ENCODE measurements around the gene CWC27.
"Not testable (repeated sequence)": the region's sequence is repeated elsewhere in the genome, so short reads cannot be mapped to it uniquely, and the experiment has no call there.

CWC27 gene

GRCh38 chr5:64930672-64931318 is 162.1 kb downstream of the CWC27 start:
- DNase-seq = no peak

GRCh38 chr5:64939422-64939771 is 170.7 kb downstream of the CWC27 start:
- DNase-seq = not testable (repeated sequence)

GRCh38 chr5:64939772-64940510 is 171.2 kb downstream of the CWC27 start:
- no peak for DNase-seq

DNA sequence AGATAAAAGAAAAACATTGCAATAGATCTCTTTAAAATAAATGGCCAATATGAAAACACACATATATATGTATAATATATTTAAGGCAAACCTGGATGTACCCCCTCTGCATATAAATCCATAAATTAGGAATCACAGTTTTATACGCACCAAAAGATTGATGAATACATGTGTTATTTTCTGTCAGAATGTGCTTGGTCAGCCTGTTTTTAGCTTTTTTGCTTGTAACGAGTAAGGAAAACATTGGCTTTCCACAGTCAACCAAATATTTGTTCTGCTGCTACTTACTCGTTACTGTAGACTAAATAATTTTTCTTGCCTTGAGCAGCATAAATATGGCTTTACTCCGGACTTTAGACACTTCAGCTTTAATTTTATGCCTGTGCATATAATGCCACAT is 173.7 kb downstream of the CWC27 start:
- DNase-seq = no peak

DNA sequence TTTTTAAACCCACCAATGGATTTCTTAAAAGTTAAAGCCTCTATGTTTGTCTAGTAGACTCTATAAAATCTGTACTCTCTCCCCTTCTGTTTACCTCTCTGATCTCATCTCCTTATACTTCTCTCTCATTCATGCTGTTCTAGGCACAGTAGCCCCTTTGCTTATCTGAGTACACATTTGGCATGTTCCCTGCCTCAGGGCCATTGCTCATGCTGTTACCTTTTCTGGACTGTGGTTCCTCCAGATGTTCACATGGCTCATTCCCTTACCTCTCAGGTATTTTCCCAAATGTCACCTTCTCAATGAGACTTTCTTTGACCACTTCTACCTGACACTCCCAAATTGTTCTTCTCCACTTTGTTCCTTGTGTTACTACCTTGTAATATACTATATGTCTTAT is 176.1 kb downstream of the CWC27 start:
- no peak for DNase-seq

GRCh38 chr5:64947031-64947430 is 178.3 kb downstream of the CWC27 start:
- no peak for DNase-seq

DNA sequence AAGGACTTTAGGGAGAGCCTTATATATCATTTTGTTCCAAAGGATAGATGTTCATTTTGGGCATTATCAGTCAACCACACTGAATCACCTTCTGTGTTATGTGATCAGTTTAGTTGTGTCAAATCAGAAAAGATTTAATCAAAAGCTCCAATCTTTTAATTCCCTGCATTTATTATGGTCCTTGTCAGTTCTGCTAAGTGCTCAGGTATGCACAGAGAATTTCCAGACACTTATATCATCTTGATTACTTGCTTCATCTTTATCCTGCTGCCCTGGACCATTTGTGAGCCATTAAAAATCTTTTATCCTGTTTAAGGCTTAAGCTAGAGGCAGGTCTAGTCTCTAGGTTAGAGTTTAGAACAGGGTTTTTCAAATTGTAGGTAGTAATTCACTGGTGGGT is 179.1 kb downstream of the CWC27 start:
- no peak for DNase-seq

- no peak for DNase-seq
Observed at GRCh38 chr5:64949331-64949730, 180.6 kb downstream of the CWC27 start.

DNA sequence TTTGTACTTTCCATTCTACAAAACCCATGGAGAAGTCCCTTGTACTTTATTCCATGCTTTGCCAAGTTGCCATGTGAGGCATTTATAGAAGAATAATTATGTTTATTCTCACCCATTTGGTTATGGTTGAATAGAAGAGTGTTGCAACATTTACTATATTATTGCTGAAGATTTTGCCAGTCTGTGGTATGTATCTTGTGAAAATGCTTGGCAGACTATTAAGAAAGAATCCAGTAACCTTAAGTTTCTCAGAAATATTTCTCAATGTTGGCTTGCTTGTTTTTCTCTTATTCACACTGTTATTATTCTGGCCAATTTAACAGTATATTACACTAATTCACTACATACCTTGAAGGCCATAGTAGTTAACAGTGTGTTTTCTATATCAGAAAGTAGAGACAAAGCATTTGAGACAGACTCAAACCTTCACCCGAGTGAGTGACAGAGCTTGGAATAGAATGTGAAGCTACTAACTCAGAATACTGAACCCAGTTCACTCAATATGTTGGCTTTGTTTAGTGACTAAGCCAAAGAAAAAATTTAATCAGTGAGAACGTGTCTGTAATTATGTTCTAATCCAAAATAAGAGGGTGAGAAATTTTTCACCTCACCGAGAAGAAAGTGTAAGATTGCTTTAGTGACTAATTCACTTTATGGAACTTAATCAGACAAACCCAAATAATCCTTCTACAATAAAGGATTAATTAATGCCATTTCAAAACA is 184.4 kb downstream of the CWC27 start:
- no peak for DNase-seq

- no peak for DNase-seq
Observed at GRCh38 chr5:64954518-64954917, 185.8 kb downstream of the CWC27 start.

GRCh38 chr5:64958757-64959391 is 190.1 kb downstream of the CWC27 start:
- DNase-seq = no peak

GRCh38 chr5:64963278-64963677 is 194.5 kb downstream of the CWC27 start:
- DNase-seq = no peak

DNA sequence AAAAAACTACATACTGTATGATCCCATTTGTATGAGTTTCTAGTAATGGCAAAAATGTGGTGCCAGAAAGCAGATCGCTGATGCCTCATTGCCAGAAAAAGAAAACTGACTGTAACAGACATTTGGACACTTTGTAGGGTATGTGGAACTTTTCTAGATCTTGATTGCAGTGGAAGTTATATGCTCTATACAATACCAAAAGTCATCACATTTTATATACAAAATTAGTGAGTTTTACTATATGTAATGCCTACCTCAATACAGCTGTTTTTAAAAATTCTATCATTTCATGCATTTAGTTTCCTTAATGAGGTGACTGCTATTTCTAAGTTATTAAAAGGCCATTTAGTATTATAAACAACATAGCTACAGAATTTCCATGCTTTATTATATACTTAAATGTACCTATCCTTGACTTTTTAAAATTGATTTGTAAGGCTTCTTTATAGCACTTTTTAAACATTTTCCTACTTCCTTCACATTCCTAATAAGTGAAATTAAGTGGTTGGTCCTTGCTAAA is 199.9 kb downstream of the CWC27 start:
- DNase-seq = no peak

DNA sequence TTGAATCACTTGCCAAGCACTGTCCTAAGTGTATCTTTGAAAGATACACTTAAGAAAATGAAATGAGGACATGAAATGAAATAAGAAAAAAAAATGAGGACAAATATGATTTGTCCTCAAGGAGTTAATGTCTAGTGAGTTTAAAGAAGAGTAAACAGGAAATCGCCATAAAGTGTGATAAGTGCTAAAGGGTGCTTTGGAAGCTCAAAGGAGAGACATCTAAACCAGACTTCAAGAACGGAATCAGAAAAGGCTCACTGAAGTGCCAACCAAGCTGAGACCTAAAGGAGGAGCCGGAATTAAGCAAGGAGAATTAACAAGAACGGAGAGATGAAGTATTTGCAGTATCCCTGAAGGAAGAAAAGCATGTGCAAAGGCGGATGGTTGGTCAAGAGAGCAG is 200.8 kb downstream of the CWC27 start:
- DNase-seq = no peak

DNA sequence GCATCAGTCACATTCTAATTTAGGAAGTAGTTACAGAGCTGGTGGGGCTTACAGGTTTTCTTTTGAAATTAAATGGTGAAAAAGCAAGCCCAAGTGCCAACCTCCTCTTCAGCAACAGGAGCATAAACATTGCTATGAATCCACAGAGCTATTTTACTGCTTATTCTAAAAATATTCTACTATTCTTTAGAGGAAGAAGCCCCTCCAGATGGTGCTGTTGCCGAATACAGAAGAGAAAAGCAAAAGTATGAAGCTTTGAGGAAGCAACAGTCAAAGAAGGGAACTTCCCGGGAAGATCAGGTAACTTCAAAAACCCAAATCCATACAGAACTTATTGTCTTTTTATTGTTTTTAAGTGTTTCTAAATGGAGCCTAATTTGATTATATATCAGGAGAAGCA is 202.8 kb downstream of the CWC27 start:
- no peak for DNase-seq

GRCh38 chr5:64971990-64972389 is 203.3 kb downstream of the CWC27 start:
- no peak for DNase-seq

DNA sequence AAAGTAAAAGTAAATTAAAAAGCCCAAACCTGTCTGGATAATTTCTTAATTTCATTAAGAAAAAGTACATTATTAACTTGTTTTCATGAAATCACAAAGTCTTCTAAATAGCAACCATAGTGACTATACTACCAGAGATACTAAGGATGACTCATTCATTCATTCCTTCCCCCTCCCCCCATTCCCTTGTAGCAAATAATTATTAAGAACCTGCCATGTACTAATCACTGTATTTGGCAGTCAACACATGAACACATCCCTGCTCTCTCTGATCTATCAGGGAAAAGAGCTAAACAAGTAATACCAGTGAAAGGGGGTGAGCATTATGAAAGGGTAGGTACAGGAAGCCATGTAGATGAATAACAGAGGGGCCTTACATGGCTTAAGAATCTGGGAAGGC is 203.9 kb downstream of the CWC27 start:
- no peak for DNase-seq

GRCh38 chr5:64973215-64973614 is 204.5 kb downstream of the CWC27 start:
- no peak for DNase-seq

DNA sequence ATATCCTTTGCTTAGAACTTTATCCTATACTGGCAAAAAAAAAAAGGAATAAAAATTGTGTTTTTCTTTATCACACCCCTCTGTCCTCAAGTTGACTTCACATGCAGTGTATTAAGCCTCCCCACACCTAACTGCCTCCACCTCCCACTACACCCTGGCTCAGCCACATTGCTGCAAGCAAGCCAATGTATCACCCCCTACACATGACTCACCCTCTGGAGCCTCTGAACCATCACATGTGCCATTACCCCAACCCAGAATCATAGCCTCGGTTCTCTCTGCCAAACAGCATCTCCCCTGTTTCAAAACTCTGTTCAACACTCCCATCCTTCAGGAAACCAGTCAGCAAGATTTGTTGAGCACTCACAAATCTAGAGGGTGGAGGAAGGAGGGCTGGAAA is 209.0 kb downstream of the CWC27 start:
- DNase-seq = no peak

DNA sequence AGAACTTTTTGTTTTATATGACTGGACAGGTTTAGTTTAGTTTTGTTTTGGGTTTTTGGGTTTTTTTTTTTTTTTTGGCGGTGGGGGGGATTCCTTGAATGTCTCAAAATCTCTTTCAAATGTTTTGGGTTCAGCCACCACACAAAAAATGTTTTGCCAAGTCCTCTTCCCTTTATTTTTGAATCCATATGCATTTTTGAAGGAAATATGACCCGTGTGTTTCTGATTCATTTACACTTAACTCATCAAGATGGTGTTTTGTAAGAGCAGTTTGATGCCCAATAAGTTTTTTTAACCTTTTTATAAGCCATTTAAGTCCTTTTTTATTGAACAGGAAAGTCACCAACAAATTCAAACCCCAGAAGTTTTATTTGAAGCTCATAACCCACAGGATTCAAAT is 209.8 kb downstream of the CWC27 start:
- DNase-seq = no peak

GRCh38 chr5:64979531-64979930 is 210.8 kb downstream of the CWC27 start:
- no peak for DNase-seq

- DNase-seq = no peak
Observed at GRCh38 chr5:64980176-64980575, 211.4 kb downstream of the CWC27 start.

GRCh38 chr5:64987768-64988167 is 219.0 kb downstream of the CWC27 start:
- no peak for DNase-seq

GRCh38 chr5:65009207-65009606 is 240.5 kb downstream of the CWC27 start:
- DNase-seq = no peak

Measured in NCI-H2227 treated with DMSO at 0.1 percent for 48 hours (cell line).